Heart right ventricle (tissue), 16 donors: ENCODE measurements around the gene KLHL13. TPM values are rescaled to one million over a fixed set of nuclear protein-coding genes. Genes with fewer than 3 reads are reported as not detected.
A peak's percentile ranks its signal among the peaks of the same experiment; 100 is the strongest.

ENCODE experiments used
- ATAC-seq, 8 donors: fragments of 200-7000 bp; cut with Tn5 transposase; one replicate each; pipeline ENCODE4 v1.9.1; 2020; ENCODE audit warnings: mild to moderate bottlenecking in 8 of 8, moderate library complexity in 8 of 8, moderate number of reproducible peaks in 1 of 8
- DNase-seq, 2 donors: peaks; one replicate each; pipeline ENCODE4 v3.0.0-alpha.2; 2020
- H3K27ac ChIP-seq, 10 donors: fragments of 200-600 bp; sonication (generic) in 2 of 10; one replicate each; pipeline versions ENCODE4 v1.5.0 to v1.8.0; 2020 to 2022; ENCODE audit warnings: mild to moderate bottlenecking in 3 of 10
- H3K27me3 ChIP-seq, 7 donors: fragments of 200-600 bp; one replicate each; pipeline ENCODE4 v1.8.0; 2021 to 2022; ENCODE audit warnings: mild to moderate bottlenecking in 2 of 7
- H3K36me3 ChIP-seq, 9 donors: fragments of 200-600 bp; sonication (generic) in 1 of 9; one replicate each; pipeline versions ENCODE4 v1.5.0 to v1.8.0; 2020 to 2022; ENCODE audit warnings: mild to moderate bottlenecking in 2 of 9
- H3K4me1 ChIP-seq, 9 donors: fragments of 200-600 bp; sonication (generic) in 1 of 9; one replicate each; pipeline versions ENCODE4 v1.5.0 to v1.8.0; 2020 to 2022; ENCODE audit warnings: mild to moderate bottlenecking in 4 of 9
- H3K4me3 ChIP-seq, 10 donors: fragments of 200-600 bp; sonication (generic) in 2 of 10; one replicate each; pipeline versions ENCODE4 v1.5.0 to v1.8.0; 2020 to 2022; ENCODE audit warnings: mild to moderate bottlenecking in 7 of 10, moderate library complexity in 2 of 10
- H3K9me3 ChIP-seq, 11 donors: fragments of 200-600 bp in 10 of 11; sonication (generic) in 2 of 11; one replicate each; pipeline versions ENCODE4 v1.5.0 to v1.8.0; 2013 to 2022; ENCODE audit warnings: mild to moderate bottlenecking in 2 of 11, control low read depth in 1 of 11, moderate library complexity in 1 of 11
- whole genome bisulfite sequencing, 2 donors: extraction: QIAGEN DNeasy Blood & Tissue Kit; methylation state at CpG; one replicate each; pipeline ENCODE4 v1.1.7; 2013; ENCODE audit warnings: inconsistent platforms in 1 of 2; 5-methylcytosine and 5-hydroxymethylcytosine counted together
- intact Hi-C, 10 donors: fragments of 100-400 bp; cut with DNase I; formaldehyde crosslinking; loops; one replicate each; pipeline versions ENCODE4 v1.11.1 to v1.14.2; 2022
- polyA plus RNA-seq, 2 donors: library from polyadenylated mRNA; stranded (reverse); fragments of 200-250 nt; gene quantifications; one replicate each; pipeline ENCODE4 v1.2.3, GENCODE V29; 2013
- total RNA-seq, 10 donors: library from RNA; stranded (reverse); fragmentation: NEBNext Ultra II Directional in 3 of 10; extraction: Animal tissue kit (Norgen Biotek cat#: 25700) in 3 of 10; gene quantifications; one replicate each; pipeline versions ENCODE4 v1.2.1 to v1.2.4, GENCODE V29; 2021 to 2023
- TF ChIP-seq, protein P1 (sequence below), 9 donors: fragments of 200-600 bp; sonication (generic) in 2 of 9; IDR thresholded peaks; one replicate each; pipeline versions ENCODE4 v1.5.0 to v1.8.0; 2021 to 2022; ENCODE audit warnings: antibody characterized with exemption in 9 of 9, mild to moderate bottlenecking in 5 of 9, moderate library complexity in 1 of 9
- donor health status: Arrhythmogenic right ventricular cardiomyopathy.
- donor health status: ischemic (EF 13 %, LVEDD 7.1; RV severe dilation, severe dysfunction).
- donor health status: healthy with polysubstance abuse.
- donor health status: DM: no; HTN: yes; CAD: no.
- donor health status: DM: no; HTN: no; CAD: no.
- donor health status: ischemic (EF 25% LVEDD 6.9; RV normal size, moderate dysfunction).
- donor health status: ischemic (EF 25% LVEDD 5.7; RV mildly dilated, moderate dysfunction).
- donor health status: healthy.
- donor health status: DM: yes; HTN: yes; CAD: no.
- donor health status: Ischemic cardiomyopathy.
- donor health status: ischemic (EF 35%, LVEDD 5.7; RV mildly dilated, moderate dysfunction).
- donor health status: nonischemic (EF 11% LVEDD 7.7; RV severe dilation, severe dysfunction).
- donor health status: DM: yes; HTN: yes; CAD: no.
- donor health status: PGD.
- donor health status: ischemic (EF 29% LVEDD 5.4; RV normal size, mild dysfunction).
- donor health status: nonischemic (EF 23%, LVEDD 6.1; RV moderate dilation, normal function).

Gene KLHL13
- total and polyA plus RNA-seq, 12 donors, result 2.0 to 18.9 (median 10.1) TPM

DNA sequence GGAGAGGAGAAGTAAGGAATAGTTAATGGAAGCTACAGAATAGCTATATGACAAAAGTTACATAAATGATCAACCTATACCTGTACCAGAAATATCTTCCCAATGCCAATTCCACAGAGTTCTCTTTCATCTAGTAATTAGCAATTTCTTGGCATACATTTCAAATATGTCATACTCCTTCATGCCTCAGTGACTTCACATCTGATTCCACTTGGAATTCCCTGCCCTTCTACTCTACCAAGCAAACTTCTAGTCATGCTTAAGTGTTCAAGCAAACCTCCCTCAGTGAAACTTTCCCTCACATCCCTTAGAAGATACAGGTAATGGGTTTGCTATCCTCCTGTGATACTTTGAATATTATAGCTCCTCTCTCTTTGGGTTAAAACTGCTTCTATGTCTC, 127.1 kb downstream of the KLHL13 start:
- no peak overlapping the region for H3K4me3 ChIP-seq
- TF ChIP-seq, protein P1, sequence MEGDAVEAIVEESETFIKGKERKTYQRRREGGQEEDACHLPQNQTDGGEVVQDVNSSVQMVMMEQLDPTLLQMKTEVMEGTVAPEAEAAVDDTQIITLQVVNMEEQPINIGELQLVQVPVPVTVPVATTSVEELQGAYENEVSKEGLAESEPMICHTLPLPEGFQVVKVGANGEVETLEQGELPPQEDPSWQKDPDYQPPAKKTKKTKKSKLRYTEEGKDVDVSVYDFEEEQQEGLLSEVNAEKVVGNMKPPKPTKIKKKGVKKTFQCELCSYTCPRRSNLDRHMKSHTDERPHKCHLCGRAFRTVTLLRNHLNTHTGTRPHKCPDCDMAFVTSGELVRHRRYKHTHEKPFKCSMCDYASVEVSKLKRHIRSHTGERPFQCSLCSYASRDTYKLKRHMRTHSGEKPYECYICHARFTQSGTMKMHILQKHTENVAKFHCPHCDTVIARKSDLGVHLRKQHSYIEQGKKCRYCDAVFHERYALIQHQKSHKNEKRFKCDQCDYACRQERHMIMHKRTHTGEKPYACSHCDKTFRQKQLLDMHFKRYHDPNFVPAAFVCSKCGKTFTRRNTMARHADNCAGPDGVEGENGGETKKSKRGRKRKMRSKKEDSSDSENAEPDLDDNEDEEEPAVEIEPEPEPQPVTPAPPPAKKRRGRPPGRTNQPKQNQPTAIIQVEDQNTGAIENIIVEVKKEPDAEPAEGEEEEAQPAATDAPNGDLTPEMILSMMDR (IDR thresholded peaks at IDR 0.05), result no peak
- no peak overlapping the region for H3K27ac ChIP-seq
- no peaks in the 10 kb centered on the region for H3K9me3 ChIP-seq
- peaks cover 0 to 3% (median 0%) of the 10 kb centered on the region in 9 donors for H3K4me1 ChIP-seq
- H3K27me3 ChIP-seq, result peaks cover 0 to 4% (median 0%) of the 10 kb centered on the region in 7 donors
- DNase-seq, result no peak
- no peak for ATAC-seq
- intact Hi-C loops, result no loop called here
- no peaks in the 10 kb centered on the region for H3K36me3 ChIP-seq

DNA sequence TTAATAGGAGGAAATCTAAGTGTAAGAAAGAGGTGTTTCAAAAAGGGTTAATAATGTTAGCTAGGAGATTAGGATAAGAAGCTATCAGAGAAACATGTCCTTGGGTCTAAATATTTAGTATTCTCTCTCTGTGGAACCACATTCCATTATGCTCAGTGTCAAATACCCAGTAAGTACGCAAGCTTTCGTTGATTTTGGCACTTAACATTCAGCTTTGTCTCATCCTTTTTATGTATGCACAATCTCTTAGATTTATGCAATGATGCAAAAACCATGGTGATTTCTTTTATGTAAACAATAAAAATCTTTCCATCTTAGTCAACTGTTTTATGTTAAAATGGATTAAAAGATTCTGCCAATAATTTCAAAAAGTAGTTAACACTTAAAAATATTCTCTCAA, 129.2 kb downstream of the KLHL13 start:
- WGBS, 2 donors, result 38 to 49% methylated on average over 2 of the region's 2 CpGs
- ATAC-seq (no peak), DNase-seq (no peak)
- H3K27ac ChIP-seq, result no peak overlapping the region
- no peaks in the 10 kb centered on the region for H3K36me3 ChIP-seq
- H3K4me3 ChIP-seq, result no peak overlapping the region
- TF ChIP-seq, protein P1 (IDR thresholded peaks at IDR 0.05), result no peak
- H3K4me1 ChIP-seq, result peaks cover 0 to 15% (median 0%) of the 10 kb centered on the region in 9 donors
- no peaks in the 10 kb centered on the region for H3K9me3 ChIP-seq
- intact Hi-C loops, result no loop called here
- peaks cover 0 to 4% (median 0%) of the 10 kb centered on the region in 7 donors for H3K27me3 ChIP-seq

DNA sequence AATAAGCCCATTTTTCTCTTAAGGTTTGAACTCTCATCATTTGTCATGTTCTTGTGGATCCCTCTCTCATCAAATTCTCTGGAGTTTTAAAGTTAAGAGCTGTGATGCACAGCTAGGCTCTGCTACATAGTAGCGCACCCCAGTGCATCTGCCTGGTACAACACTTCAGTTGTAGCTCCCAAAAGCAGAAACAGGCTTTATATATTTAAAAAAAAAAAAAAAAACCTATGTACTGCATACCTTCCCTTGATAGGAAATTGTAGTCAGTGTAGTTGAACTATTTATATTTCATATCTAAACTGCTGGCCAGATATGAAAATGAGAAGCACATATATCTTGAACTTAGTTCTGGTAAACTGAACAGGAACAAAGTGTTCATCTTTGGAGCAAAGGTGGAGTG, 131.4 kb downstream of the KLHL13 start:
- ATAC-seq (no peak), DNase-seq (no peak)
- Histone ChIP-seq H3K36me3 (no peaks in the 10 kb centered on the region), H3K4me3 (no peak overlapping the region), H3K9me3 (no peaks in the 10 kb centered on the region), H3K27ac (no peak overlapping the region), H3K27me3 (peaks cover 0 to 4% (median 0%) of the 10 kb centered on the region in 7 donors), H3K4me1 (peaks cover 0 to 17% (median 0%) of the 10 kb centered on the region in 9 donors)
- intact Hi-C loops, result no loop called here
- TF ChIP-seq, protein P1 (IDR thresholded peaks at IDR 0.05), result peak in 3 of 9 donors; percentile 24 to 32 (median 25)
- WGBS, 2 donors, result 22 to 38% methylated on average over 1 of the region's 1 CpG

DNA sequence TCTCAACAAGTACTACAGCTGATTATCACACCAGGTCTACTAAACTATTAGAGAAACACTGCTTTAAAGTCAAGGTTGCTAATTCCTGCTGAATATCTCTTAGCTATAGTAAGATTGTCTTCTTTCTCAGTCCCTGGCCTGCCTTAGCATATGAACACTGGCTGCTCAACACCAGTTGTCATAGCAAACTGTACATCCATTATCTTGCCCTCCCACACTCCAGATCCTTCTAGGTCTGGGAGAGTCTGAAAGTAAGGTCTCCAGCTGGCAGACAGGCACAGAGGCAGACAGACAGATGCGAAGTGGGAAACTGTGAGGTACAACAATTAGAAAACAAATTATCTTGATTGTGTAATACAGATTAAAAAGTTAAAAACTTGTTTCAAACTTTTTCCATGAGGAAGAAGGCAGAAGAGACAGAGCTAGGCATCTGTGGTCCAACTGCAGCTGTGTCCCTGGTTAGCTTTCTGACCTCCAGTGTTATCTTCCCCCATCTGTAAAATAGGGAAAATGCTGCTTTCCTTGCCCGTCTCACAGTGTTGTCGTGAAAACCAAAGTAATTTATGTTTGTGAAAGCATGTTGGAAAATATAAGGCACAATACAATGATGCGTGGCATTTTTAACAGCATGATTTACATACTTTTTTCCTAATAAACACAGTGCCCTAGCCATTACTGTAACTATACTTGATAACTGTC, 133.8 kb downstream of the KLHL13 start:
- TF ChIP-seq, protein P1 (IDR thresholded peaks at IDR 0.05), result no peak
- H3K4me3 ChIP-seq, result no peak overlapping the region
- no peaks in the 10 kb centered on the region for H3K36me3 ChIP-seq
- intact Hi-C loops, result no loop called here
- H3K27ac ChIP-seq, result no peak overlapping the region
- H3K9me3 ChIP-seq, result no peaks in the 10 kb centered on the region
- peak in 1 of 8 donors; percentile 62 for ATAC-seq
- H3K27me3 ChIP-seq, result peaks cover 0 to 4% (median 0%) of the 10 kb centered on the region in 7 donors
- DNase-seq, result no peak
- H3K4me1 ChIP-seq, result peaks cover 0 to 17% (median 0%) of the 10 kb centered on the region in 9 donors
- WGBS, 2 donors, result 71 to 80% methylated on average over 4 of the region's 4 CpGs
